GM21737 (cell line): ENCODE data around the gene PKDCC.
"Not testable (repeated sequence)": the region's sequence is repeated elsewhere in the genome, so short reads cannot be mapped to it uniquely, and the experiment has no call there.

Experiments used
- ATAC-seq: cut with Tn5 transposase; IDR thresholded peaks from one replicate; pipeline ENCODE4 v1.9.1; 2021; ENCODE audit warnings: mild to moderate bottlenecking, moderate library complexity; ENCODE audit not compliant: unreplicated experiment

The PKDCC gene

GRCh38 chr2:42060718-42061619 is 13.1 kb downstream of the PKDCC start:
- ATAC-seq, result no peak

GRCh38 chr2:42061839-42062238 is 14.0 kb downstream of the PKDCC start:
- no peak for ATAC-seq

- no peak for ATAC-seq
Measured at GRCh38 chr2:42063431-42064171, 15.8 kb downstream of the PKDCC start.

- ATAC-seq, result no peak
Measured at GRCh38 chr2:42064417-42064942, 16.7 kb downstream of the PKDCC start.

GRCh38 chr2:42065753-42066152 is 17.9 kb downstream of the PKDCC start:
- not testable (repeated sequence) for ATAC-seq

GRCh38 chr2:42067001-42067400 is 19.2 kb downstream of the PKDCC start:
- ATAC-seq, result not testable (repeated sequence)

- ATAC-seq, result no peak
Measured at GRCh38 chr2:42067521-42067920, 19.7 kb downstream of the PKDCC start.

- no peak for ATAC-seq
Measured at GRCh38 chr2:42068571-42069178, 20.9 kb downstream of the PKDCC start.

GRCh38 chr2:42069568-42069967 is 21.7 kb downstream of the PKDCC start:
- no peak for ATAC-seq

- no peak for ATAC-seq
Measured at GRCh38 chr2:42071791-42072190, 24.0 kb downstream of the PKDCC start.

GRCh38 chr2:42072349-42073118 is 24.7 kb downstream of the PKDCC start:
- ATAC-seq, result no peak

- ATAC-seq, result no peak
Measured at GRCh38 chr2:42073739-42074503, 26.1 kb downstream of the PKDCC start.

- no peak for ATAC-seq
Measured at GRCh38 chr2:42074661-42075060, 26.8 kb downstream of the PKDCC start.

GRCh38 chr2:42076357-42077225 is 28.8 kb downstream of the PKDCC start:
- ATAC-seq, result no peak

- no peak for ATAC-seq
Measured at GRCh38 chr2:42077343-42077742, 29.5 kb downstream of the PKDCC start.

GRCh38 chr2:42079737-42080287 is 32.0 kb downstream of the PKDCC start:
- no peak for ATAC-seq

- ATAC-seq, result not testable (repeated sequence)
Measured at GRCh38 chr2:42081151-42081550, 33.3 kb downstream of the PKDCC start.

GRCh38 chr2:42082016-42082415 is 34.2 kb downstream of the PKDCC start:
- no peak for ATAC-seq
